ENCODE data around the gene TNNI3. TPM values are rescaled to one million over a fixed set of nuclear protein-coding genes. Genes with fewer than 3 reads are reported as not detected.

The TNNI3 gene
- polyA plus RNA-seq, 1 of the 3 experiments (the other 2 are of a cell fraction): 11.4 TPM

- no peaks in the 10 kb centered on the region for H4K20me1 ChIP-seq (ENCODE audit: insufficient read depth)
- no peak for DNase-seq
- H3K9ac ChIP-seq: no peak overlapping the region
- peaks cover 0 to 10% of the 10 kb centered on the region in 2 experiments; a peak in 1 of 4 replicates for H3K4me1 ChIP-seq (ENCODE audit: control insufficient read depth in 1 of 2, insufficient read depth in 2 of 2, low read depth in 1 of 2, low read length in 1 of 2)
- no peak overlapping the region for H3K4me2 ChIP-seq
- no peaks in the 10 kb centered on the region for H3K36me3 ChIP-seq (replicated peaks in 1 of 2; ENCODE audit: control insufficient read depth in 1 of 2, insufficient read depth in 2 of 2, low read length in 1 of 2)
- peaks cover 7% of the 10 kb centered on the region for H3F3A ChIP-seq (replicated peaks; ENCODE audit: insufficient read depth)
- no peaks in the 10 kb centered on the region for H3K9me2 ChIP-seq
- no peak overlapping the region for H2AFZ ChIP-seq (ENCODE audit: low read depth)
- H3K27ac ChIP-seq (ENCODE audit: low read depth in 2 of 2, low read length in 1 of 2): no peak overlapping the region
- no peaks in the 10 kb centered on the region for H3K79me2 ChIP-seq (ENCODE audit: insufficient read depth)
- TF ChIP-seq RAD21 (IDR thresholded peaks at IDR 0.05; ENCODE audit: low read length) (no peak), FOXM1 (IDR thresholded peaks at IDR 0.05; ENCODE audit: low read depth) (no peak), EZH2phosphoT487 (IDR thresholded peaks at IDR 0.05; ENCODE audit: borderline replicate concordance, low read depth) (no peak), POLR2AphosphoS5 (IDR thresholded peaks at IDR 0.05; ENCODE audit: low read depth, low read length) (no peak), MAX (IDR thresholded peaks at IDR 0.05; ENCODE audit: low read depth) (no peak), CTCF (IDR thresholded peaks at IDR 0.05) (no peak), ZBTB33 (IDR thresholded peaks at IDR 0.05; ENCODE audit: borderline replicate concordance, low read depth) (no peak), CHD2 (IDR thresholded peaks at IDR 0.05; ENCODE audit: low read length, partially characterized antibody) (no peak), SMC3 (IDR thresholded peaks at IDR 0.05; ENCODE audit: low read depth, low read length) (no peak), TAF1 (IDR thresholded peaks at IDR 0.05; ENCODE audit: borderline replicate concordance, low read depth, low read length) (no peak), EP300 (IDR thresholded peaks at IDR 0.05; ENCODE audit: borderline replicate concordance in 1 of 2, low read depth in 1 of 2, low read length in 1 of 2) (no peak), NFIC (IDR thresholded peaks at IDR 0.05; ENCODE audit: borderline replicate concordance) (no peak), ELF1 (IDR thresholded peaks at IDR 0.05) (no peak), MXI1 (IDR thresholded peaks at IDR 0.05; ENCODE audit: low read depth, low read length) (no peak)
- H3K27me3 ChIP-seq (ENCODE audit: insufficient read depth): peaks cover 21% of the 10 kb centered on the region
- no peaks in the 10 kb centered on the region for H3K9me3 ChIP-seq
- POLR2A ChIA-PET: no interaction called here
- H3K4me3 ChIP-seq (ENCODE audit: low read depth in 2 of 2, low read length in 1 of 2): no peak overlapping the region
- 76% methylated on average over 4 of the region's 4 CpGs for WGBS (ENCODE audit: low lambda C conversion rate)
- CTCF ChIA-PET: interaction anchor here (0.9 kb wide), 1 partner anchor 468 kb away, joined by 3 read pairs; no protein-coding TSS in a partner anchor
These were observed 891 bp upstream of the TNNI3 start for GRCh38 chr19:55158423-55158822.

All from SK-N-SH (cell line).